Ishikawa (cell line): ENCODE measurements around the gene CDKN2D.

Experiments used
- CEBPB ChIP-seq: IDR thresholded peaks from 2 replicates; pipeline ENCODE4 v1.6.1; 2012
- EGR1 ChIP-seq: IDR thresholded peaks from 2 replicates; pipeline ENCODE4 v1.6.1; 2012
- EP300 ChIP-seq: IDR thresholded peaks from 2 replicates; pipeline ENCODE4 v1.6.1; 2012; ENCODE audit warnings: borderline replicate concordance
- RAD21 ChIP-seq: IDR thresholded peaks from 2 replicates; pipeline ENCODE4 v1.6.1; 2012; ENCODE audit warnings: low read depth
- TAF1 ChIP-seq: IDR thresholded peaks from 2 replicates; pipeline ENCODE4 v1.6.1; 2012; ENCODE audit warnings: low read depth, mild to moderate bottlenecking
- TCF12 ChIP-seq: IDR thresholded peaks from 2 replicates; pipeline ENCODE4 v1.6.1; 2012; ENCODE audit warnings: low read depth
- TEAD4 ChIP-seq: IDR thresholded peaks from 2 replicates; pipeline ENCODE4 v1.6.1; 2012
- YY1 ChIP-seq: IDR thresholded peaks from 2 replicates; pipeline ENCODE4 v1.6.1; 2012; ENCODE audit warnings: low read depth
- ZBTB7A ChIP-seq: IDR thresholded peaks from 2 replicates; pipeline ENCODE4 v1.6.1; 2012; ENCODE audit warnings: low read depth
- TF ChIP-seq, protein P1 (sequence below): IDR thresholded peaks from 2 replicates; pipeline ENCODE4 v1.6.1; 2012
- TF ChIP-seq, protein P2 (sequence below): IDR thresholded peaks from 2 replicates; pipeline ENCODE4 v1.6.1; 2012

DNA sequence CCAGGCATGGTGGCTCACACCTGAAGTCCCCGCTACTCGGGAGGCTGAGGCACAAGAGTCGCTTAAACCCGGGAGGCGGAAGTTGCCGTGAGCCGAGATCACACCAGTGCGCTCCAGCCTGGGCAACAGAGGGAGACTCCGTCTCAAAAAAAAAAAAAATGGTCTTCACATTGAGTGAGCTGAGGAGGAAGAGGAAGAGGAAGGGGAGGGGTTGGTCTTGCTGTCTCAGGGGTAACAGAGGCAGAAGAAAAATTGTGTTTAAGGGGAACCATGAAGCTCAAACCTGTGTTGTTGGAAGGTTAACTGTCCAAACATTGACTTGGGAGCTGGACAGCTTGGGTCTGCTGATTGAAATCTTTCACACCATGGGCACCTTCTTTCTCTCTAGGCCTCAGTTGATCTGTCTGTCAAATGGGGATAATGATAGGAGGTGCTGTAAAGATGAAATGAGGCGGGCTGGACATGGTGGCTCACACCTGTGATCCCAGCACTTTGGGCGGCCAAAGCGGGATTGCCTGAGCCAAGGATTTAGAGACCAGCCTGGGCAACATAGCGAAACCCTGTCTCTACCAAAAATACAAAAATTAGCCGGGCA is 46.7 kb upstream of the CDKN2D start:
- TF ChIP-seq TEAD4 (no peak), CEBPB (no peak), EP300 (no peak), YY1 (no peak), ZBTB7A (no peak), EGR1 (no peak), TAF1 (no peak), TCF12 (no peak), RAD21 (no peak)
- TF ChIP-seq, protein P1, sequence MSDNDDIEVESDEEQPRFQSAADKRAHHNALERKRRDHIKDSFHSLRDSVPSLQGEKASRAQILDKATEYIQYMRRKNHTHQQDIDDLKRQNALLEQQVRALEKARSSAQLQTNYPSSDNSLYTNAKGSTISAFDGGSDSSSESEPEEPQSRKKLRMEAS = no peak
- TF ChIP-seq, protein P2, sequence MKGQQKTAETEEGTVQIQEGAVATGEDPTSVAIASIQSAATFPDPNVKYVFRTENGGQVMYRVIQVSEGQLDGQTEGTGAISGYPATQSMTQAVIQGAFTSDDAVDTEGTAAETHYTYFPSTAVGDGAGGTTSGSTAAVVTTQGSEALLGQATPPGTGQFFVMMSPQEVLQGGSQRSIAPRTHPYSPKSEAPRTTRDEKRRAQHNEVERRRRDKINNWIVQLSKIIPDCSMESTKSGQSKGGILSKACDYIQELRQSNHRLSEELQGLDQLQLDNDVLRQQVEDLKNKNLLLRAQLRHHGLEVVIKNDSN = no peak
